Chondrocyte (in vitro differentiated cells): Measurements from ENCODE around the gene UCP3. TPM values are rescaled to one million over a fixed set of nuclear protein-coding genes. Genes with fewer than 3 reads are reported as not detected.

ENCODE experiments used
- DNase-seq: peaks from one replicate; pipeline ENCODE4 v3.0.0; 2021; ENCODE audit warnings: mixed read lengths, low spot score
- H3K27ac Mint-ChIP-seq: one replicate; pipeline ENCODE4 v1.8.0; 2021; ENCODE audit warnings: mild to moderate bottlenecking, moderate library complexity, mixed read lengths; ENCODE audit not compliant: unreplicated experiment
- H3K27me3 Mint-ChIP-seq: 2 replicates; pipeline ENCODE4 v1.8.0; 2021; ENCODE audit warnings: low read depth, mixed read lengths
- H3K36me3 Mint-ChIP-seq: 2 replicates; pipeline ENCODE4 v1.8.0; 2021; ENCODE audit warnings: low read depth, mixed read lengths
- H3K4me1 Mint-ChIP-seq: 2 replicates; pipeline ENCODE4 v1.8.0; 2021; ENCODE audit warnings: low read depth, mild to moderate bottlenecking, mixed read lengths
- H3K4me3 Mint-ChIP-seq: one replicate; pipeline ENCODE4 v1.8.0; 2021; ENCODE audit warnings: mild to moderate bottlenecking, moderate library complexity, mixed read lengths; ENCODE audit not compliant: unreplicated experiment
- H3K9me3 Mint-ChIP-seq: 2 replicates; pipeline ENCODE4 v1.8.0; 2021; ENCODE audit warnings: low read depth, mixed read lengths
- CTCF ChIP-seq: fragments of 200-600 bp; sonication (generic); IDR thresholded peaks from 2 replicates; pipeline ENCODE4 v1.5.0; 2021; ENCODE audit warnings: antibody characterized with exemption, mild to moderate bottlenecking, moderate library complexity
- total RNA-seq: library from RNA; stranded (reverse); gene quantifications from 3 replicates; pipeline ENCODE4 v1.2.1, GENCODE V29; 2021

The UCP3 gene
- total RNA-seq, 1 donor from 2014 or later: 0.47 TPM

- Mint-ChIP-seq H3K4me3 (no peak overlapping the region), H3K9me3 (no peaks in the 10 kb centered on the region), H3K27me3 (no peaks in the 10 kb centered on the region), H3K36me3 (peaks cover 10% of the 10 kb centered on the region), H3K4me1 (peaks cover 5% of the 10 kb centered on the region), H3K27ac (peak overlapping the region; percentile 52)
- TF ChIP-seq CTCF: no peak
- no peak for DNase-seq
These were observed 2.6 kb upstream of the UCP3 start for GRCh38 chr11:74011360-74012073.

GRCh38 chr11:74010306-74011300 lies 1.7 kb upstream of the UCP3 start:
- Mint-ChIP-seq H3K9me3 (no peaks in the 10 kb centered on the region), H3K4me3 (no peak overlapping the region), H3K27ac (no peak overlapping the region), H3K4me1 (peaks cover 4% of the 10 kb centered on the region), H3K36me3 (peaks cover 7% of the 10 kb centered on the region), H3K27me3 (no peaks in the 10 kb centered on the region)
- TF ChIP-seq CTCF: no peak
- DNase-seq: no peak

- Mint-ChIP-seq H3K4me3 (no peak overlapping the region), H3K4me1 (peaks cover 4% of the 10 kb centered on the region), H3K9me3 (no peaks in the 10 kb centered on the region), H3K27me3 (no peaks in the 10 kb centered on the region), H3K36me3 (peaks cover 7% of the 10 kb centered on the region), H3K27ac (no peak overlapping the region)
- no peak for DNase-seq
- TF ChIP-seq CTCF: no peak
These were observed 905 bp upstream of the UCP3 start for GRCh38 chr11:74009675-74010305.

- Mint-ChIP-seq H3K27me3 (no peaks in the 10 kb centered on the region), H3K9me3 (no peaks in the 10 kb centered on the region), H3K36me3 (peaks cover 7% of the 10 kb centered on the region), H3K4me3 (no peak overlapping the region), H3K27ac (no peak overlapping the region), H3K4me1 (peaks cover 4% of the 10 kb centered on the region)
- no peak for TF ChIP-seq CTCF
- DNase-seq: no peak
These were observed 304 bp upstream of the UCP3 start for GRCh38 chr11:74009230-74009547.
